HG02840 (cell line): Measurements from ENCODE around the gene DLG1.

Experiments used
- ATAC-seq: cut with Tn5 transposase; IDR thresholded peaks from one replicate; pipeline ENCODE4 v1.9.1; 2021; ENCODE audit warnings: mild to moderate bottlenecking, moderate library complexity, moderate number of reproducible peaks; ENCODE audit not compliant: unreplicated experiment, low FRiP score

DLG1 gene

GRCh38 chr3:197320582-197320981, 22.2 kb upstream of the DLG1 start:
- ATAC-seq, result no peak

- no peak for ATAC-seq
Measured at GRCh38 chr3:197317250-197317963, 19.0 kb upstream of the DLG1 start.

- ATAC-seq, result no peak
Measured at GRCh38 chr3:197312431-197312830, 14.0 kb upstream of the DLG1 start.

- ATAC-seq, result no peak
Measured at GRCh38 chr3:197311591-197311990, 13.2 kb upstream of the DLG1 start.

GRCh38 chr3:197309528-197310361, 11.3 kb upstream of the DLG1 start:
- no peak for ATAC-seq

GRCh38 chr3:197308591-197308990, 10.2 kb upstream of the DLG1 start:
- no peak for ATAC-seq

- no peak for ATAC-seq
Measured at GRCh38 chr3:197306374-197307086, 8.1 kb upstream of the DLG1 start.

- peak; percentile 79 for ATAC-seq
Measured at GRCh38 chr3:197305854-197306253, 7.4 kb upstream of the DLG1 start.

- no peak for ATAC-seq
Measured at GRCh38 chr3:197303452-197303851, 5.0 kb upstream of the DLG1 start.

- ATAC-seq, result no peak
Measured at GRCh38 chr3:197302696-197303341, 4.4 kb upstream of the DLG1 start.

- no peak for ATAC-seq
Measured at GRCh38 chr3:197302033-197302432, 3.6 kb upstream of the DLG1 start.

GRCh38 chr3:197300361-197300760, 1.9 kb upstream of the DLG1 start:
- ATAC-seq, result no peak

GRCh38 chr3:197298945-197299854, 788 bp upstream of the DLG1 start:
- ATAC-seq, result no peak

- ATAC-seq, result peak; percentile 78
Measured at GRCh38 chr3:197297476-197298340, 704 bp downstream of the DLG1 start.

- ATAC-seq, result no peak
Measured at GRCh38 chr3:197297002-197297401, 1.4 kb downstream of the DLG1 start.

- ATAC-seq, result no peak
Measured at GRCh38 chr3:197296545-197296944, 1.9 kb downstream of the DLG1 start.

GRCh38 chr3:197295871-197296270, 2.5 kb downstream of the DLG1 start:
- no peak for ATAC-seq

GRCh38 chr3:197293605-197294237, 4.7 kb downstream of the DLG1 start:
- ATAC-seq, result no peak
